ENCODE data around the gene PDE9A.

PDE9A gene

DNA sequence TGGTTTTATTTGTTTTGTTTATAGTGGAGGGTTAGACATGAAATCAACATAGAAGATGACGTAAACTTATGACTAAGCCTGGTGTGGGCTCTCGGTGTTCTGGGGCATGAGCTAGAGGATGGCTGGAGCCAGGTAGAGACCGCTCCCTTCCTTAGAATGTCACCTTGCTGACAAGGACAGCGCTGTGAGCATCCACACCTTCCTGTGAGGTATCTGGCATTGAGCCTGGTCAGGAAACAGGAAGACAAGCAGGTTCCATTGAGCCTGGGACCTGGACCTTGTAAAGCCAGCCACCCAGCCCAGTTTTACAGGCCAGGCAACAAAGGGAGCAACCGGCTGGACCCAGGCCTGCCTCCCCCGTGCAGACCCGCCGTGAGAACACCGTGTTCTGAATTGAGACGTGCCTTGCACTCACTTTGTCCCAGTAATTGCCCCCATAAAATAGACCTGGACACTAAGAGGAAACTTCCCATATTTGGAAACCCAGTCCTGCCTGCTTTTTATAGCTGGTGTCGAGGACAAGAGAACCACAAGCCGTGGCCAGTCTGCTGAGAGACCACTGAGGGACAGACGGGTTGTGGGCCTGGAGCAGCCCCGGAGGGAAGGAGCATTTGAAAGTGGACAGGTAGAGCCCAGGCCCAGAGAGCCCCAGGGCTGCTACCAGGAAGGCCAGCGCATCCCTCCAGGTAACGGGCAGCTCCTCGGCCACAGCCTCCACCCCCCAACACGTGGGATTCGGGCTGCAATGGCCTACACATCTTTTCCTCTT, 78.0 kb downstream of the PDE9A start:
- TF ChIP-seq POLR2AphosphoS5 (IDR thresholded peaks at IDR 0.05; ENCODE audit: low read depth, low read length) = no peak
- TF ChIP-seq SIN3A (IDR thresholded peaks at IDR 0.05; ENCODE audit: borderline replicate concordance, insufficient read depth, low read length) = no peak
- TF ChIP-seq, protein P1, sequence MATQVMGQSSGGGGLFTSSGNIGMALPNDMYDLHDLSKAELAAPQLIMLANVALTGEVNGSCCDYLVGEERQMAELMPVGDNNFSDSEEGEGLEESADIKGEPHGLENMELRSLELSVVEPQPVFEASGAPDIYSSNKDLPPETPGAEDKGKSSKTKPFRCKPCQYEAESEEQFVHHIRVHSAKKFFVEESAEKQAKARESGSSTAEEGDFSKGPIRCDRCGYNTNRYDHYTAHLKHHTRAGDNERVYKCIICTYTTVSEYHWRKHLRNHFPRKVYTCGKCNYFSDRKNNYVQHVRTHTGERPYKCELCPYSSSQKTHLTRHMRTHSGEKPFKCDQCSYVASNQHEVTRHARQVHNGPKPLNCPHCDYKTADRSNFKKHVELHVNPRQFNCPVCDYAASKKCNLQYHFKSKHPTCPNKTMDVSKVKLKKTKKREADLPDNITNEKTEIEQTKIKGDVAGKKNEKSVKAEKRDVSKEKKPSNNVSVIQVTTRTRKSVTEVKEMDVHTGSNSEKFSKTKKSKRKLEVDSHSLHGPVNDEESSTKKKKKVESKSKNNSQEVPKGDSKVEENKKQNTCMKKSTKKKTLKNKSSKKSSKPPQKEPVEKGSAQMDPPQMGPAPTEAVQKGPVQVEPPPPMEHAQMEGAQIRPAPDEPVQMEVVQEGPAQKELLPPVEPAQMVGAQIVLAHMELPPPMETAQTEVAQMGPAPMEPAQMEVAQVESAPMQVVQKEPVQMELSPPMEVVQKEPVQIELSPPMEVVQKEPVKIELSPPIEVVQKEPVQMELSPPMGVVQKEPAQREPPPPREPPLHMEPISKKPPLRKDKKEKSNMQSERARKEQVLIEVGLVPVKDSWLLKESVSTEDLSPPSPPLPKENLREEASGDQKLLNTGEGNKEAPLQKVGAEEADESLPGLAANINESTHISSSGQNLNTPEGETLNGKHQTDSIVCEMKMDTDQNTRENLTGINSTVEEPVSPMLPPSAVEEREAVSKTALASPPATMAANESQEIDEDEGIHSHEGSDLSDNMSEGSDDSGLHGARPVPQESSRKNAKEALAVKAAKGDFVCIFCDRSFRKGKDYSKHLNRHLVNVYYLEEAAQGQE (IDR thresholded peaks at IDR 0.05; ENCODE audit: insufficient read depth in 1 of 2, low read depth in 2 of 2, low read length in 2 of 2) = no peak
- no peak for TF ChIP-seq FOXP2 (optimal IDR thresholded peaks at IDR 0.05; ENCODE audit: borderline replicate concordance, extremely low read depth, extremely low read length, insufficient read depth)
- TF ChIP-seq TAF1 (IDR thresholded peaks at IDR 0.05; ENCODE audit: borderline replicate concordance, insufficient read depth, low read length) = no peak

GRCh38 chr21:42732033-42732410, 78.6 kb downstream of the PDE9A start:
- TF ChIP-seq, protein P1 (IDR thresholded peaks at IDR 0.05; ENCODE audit: insufficient read depth in 1 of 2, low read depth in 2 of 2, low read length in 2 of 2) = no peak
- TF ChIP-seq SIN3A (IDR thresholded peaks at IDR 0.05; ENCODE audit: borderline replicate concordance, insufficient read depth, low read length) = no peak
- no peak for TF ChIP-seq TAF1 (IDR thresholded peaks at IDR 0.05; ENCODE audit: borderline replicate concordance, insufficient read depth, low read length)
- TF ChIP-seq FOXP2 (optimal IDR thresholded peaks at IDR 0.05; ENCODE audit: borderline replicate concordance, extremely low read depth, extremely low read length, insufficient read depth) = no peak
- TF ChIP-seq POLR2AphosphoS5 (IDR thresholded peaks at IDR 0.05; ENCODE audit: low read depth, low read length) = no peak

GRCh38 chr21:42733037-42733627, 79.7 kb downstream of the PDE9A start:
- no peak for TF ChIP-seq SIN3A (IDR thresholded peaks at IDR 0.05; ENCODE audit: borderline replicate concordance, insufficient read depth, low read length)
- TF ChIP-seq, protein P1 (IDR thresholded peaks at IDR 0.05; ENCODE audit: insufficient read depth in 1 of 2, low read depth in 2 of 2, low read length in 2 of 2) = no peak
- TF ChIP-seq FOXP2 (optimal IDR thresholded peaks at IDR 0.05; ENCODE audit: borderline replicate concordance, extremely low read depth, extremely low read length, insufficient read depth) = no peak
- no peak for TF ChIP-seq POLR2AphosphoS5 (IDR thresholded peaks at IDR 0.05; ENCODE audit: low read depth, low read length)
- no peak for TF ChIP-seq TAF1 (IDR thresholded peaks at IDR 0.05; ENCODE audit: borderline replicate concordance, insufficient read depth, low read length)

GRCh38 chr21:42733874-42734273, 80.5 kb downstream of the PDE9A start:
- TF ChIP-seq FOXP2 (optimal IDR thresholded peaks at IDR 0.05; ENCODE audit: borderline replicate concordance, extremely low read depth, extremely low read length, insufficient read depth) = no peak
- TF ChIP-seq TAF1 (IDR thresholded peaks at IDR 0.05; ENCODE audit: borderline replicate concordance, insufficient read depth, low read length) = no peak
- TF ChIP-seq POLR2AphosphoS5 (IDR thresholded peaks at IDR 0.05; ENCODE audit: low read depth, low read length) = no peak
- no peak for TF ChIP-seq SIN3A (IDR thresholded peaks at IDR 0.05; ENCODE audit: borderline replicate concordance, insufficient read depth, low read length)
- TF ChIP-seq, protein P1 (IDR thresholded peaks at IDR 0.05; ENCODE audit: insufficient read depth in 1 of 2, low read depth in 2 of 2, low read length in 2 of 2) = no peak
